Mucosa of stomach (tissue), 1 donor: ENCODE data around the gene B4GALNT1.
"Not testable (repeated sequence)": the region's sequence is repeated elsewhere in the genome, so short reads cannot be mapped to it uniquely, and the experiment has no call there.

ENCODE experiments used
- H3K27me3 ChIP-seq: one replicate; pipeline ENCODE4 v1.7.0; 2013; ENCODE audit warnings: mild to moderate bottlenecking, low read length; ENCODE audit not compliant: control insufficient read depth, insufficient read depth
- H3K36me3 ChIP-seq: one replicate; pipeline ENCODE4 v1.7.0; 2013; ENCODE audit warnings: low read length; ENCODE audit not compliant: control insufficient read depth, insufficient read depth
- H3K4me1 ChIP-seq: one replicate; pipeline ENCODE4 v1.7.0; 2013; ENCODE audit warnings: mild to moderate bottlenecking, low read length; ENCODE audit not compliant: control insufficient read depth, insufficient read depth
- H3K4me3 ChIP-seq: one replicate; pipeline ENCODE4 v1.7.0; 2013; ENCODE audit warnings: low read length
- H3K9ac ChIP-seq: one replicate; pipeline ENCODE4 v1.7.0; 2013; ENCODE audit warnings: mild to moderate bottlenecking, low read length, moderate library complexity
- H3K9me3 ChIP-seq: one replicate; pipeline ENCODE4 v1.7.0; 2013; ENCODE audit warnings: mild to moderate bottlenecking, low read length, moderate library complexity; ENCODE audit not compliant: control insufficient read depth
- donor health status: Pancreatic carcinoma.

Gene B4GALNT1

DNA sequence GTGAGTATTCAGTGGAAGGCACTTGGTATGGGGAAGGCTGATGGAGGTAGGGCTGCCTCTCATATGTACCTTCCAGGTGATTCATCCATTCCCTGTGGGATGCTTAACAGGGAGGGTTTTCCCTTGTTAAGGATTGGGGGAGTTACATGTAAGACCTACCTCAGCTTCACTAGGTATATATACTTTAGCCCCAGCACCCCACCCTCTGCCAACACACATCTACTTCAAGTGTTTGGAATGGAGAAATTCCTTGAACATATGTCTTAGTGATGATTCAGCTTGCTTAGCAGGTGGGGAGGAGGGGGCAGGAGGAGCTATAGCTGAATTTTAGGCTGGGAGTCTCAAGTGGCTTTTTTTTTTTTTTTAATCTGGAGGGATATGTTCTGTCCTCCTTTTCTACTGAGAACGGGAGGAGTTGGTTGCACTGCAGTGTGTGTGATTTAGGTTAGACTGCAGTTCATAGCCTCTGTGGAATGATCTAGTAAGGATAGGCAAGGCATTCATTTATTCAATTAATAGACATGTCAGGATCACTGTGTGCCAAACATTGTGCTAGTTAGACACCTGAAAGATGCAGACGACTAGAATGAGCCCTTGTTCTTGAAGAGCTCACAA lies 40.3 kb downstream of the B4GALNT1 start:
- H3K9me3 ChIP-seq, result no peaks in the 10 kb centered on the region
- H3K9ac ChIP-seq, result peak overlapping the region; percentile 13
- peak overlapping the region; percentile 99 for H3K4me3 ChIP-seq
- H3K27me3 ChIP-seq, result no peaks in the 10 kb centered on the region
- no peaks in the 10 kb centered on the region for H3K36me3 ChIP-seq
- H3K4me1 ChIP-seq, result peaks cover 24% of the 10 kb centered on the region

DNA sequence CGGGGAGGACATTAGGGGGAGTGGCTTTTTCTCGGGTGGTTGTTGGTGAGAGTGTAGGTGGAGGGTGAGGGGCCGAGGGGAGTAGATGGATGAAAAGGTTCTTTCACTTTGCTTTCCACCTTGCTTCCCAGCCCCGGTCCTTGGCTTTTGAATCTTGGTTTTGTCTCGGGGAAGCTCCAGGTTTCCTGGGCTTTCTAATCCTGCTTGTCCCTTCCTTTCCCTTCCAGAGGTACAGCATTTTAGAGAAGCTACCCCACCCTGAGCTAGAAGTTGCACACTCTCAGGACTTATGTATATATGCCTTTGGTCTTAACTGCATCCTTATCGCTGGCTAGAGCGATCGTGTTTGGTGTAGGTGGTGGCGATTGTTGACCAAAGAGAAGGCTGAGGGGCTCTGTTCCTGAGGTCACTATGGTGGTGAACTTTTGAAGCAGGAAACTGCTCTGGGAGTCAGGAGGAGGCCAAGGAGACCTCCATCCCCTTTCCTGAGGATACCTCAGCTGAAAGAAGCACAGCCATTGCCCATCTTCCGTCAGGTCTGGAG lies 41.1 kb downstream of the B4GALNT1 start:
- Histone ChIP-seq H3K27me3 (no peaks in the 10 kb centered on the region), H3K36me3 (no peaks in the 10 kb centered on the region), H3K4me3 (peak overlapping the region; percentile 99), H3K4me1 (peaks cover 24% of the 10 kb centered on the region), H3K9ac (peak overlapping the region; percentile 95), H3K9me3 (no peaks in the 10 kb centered on the region)

DNA sequence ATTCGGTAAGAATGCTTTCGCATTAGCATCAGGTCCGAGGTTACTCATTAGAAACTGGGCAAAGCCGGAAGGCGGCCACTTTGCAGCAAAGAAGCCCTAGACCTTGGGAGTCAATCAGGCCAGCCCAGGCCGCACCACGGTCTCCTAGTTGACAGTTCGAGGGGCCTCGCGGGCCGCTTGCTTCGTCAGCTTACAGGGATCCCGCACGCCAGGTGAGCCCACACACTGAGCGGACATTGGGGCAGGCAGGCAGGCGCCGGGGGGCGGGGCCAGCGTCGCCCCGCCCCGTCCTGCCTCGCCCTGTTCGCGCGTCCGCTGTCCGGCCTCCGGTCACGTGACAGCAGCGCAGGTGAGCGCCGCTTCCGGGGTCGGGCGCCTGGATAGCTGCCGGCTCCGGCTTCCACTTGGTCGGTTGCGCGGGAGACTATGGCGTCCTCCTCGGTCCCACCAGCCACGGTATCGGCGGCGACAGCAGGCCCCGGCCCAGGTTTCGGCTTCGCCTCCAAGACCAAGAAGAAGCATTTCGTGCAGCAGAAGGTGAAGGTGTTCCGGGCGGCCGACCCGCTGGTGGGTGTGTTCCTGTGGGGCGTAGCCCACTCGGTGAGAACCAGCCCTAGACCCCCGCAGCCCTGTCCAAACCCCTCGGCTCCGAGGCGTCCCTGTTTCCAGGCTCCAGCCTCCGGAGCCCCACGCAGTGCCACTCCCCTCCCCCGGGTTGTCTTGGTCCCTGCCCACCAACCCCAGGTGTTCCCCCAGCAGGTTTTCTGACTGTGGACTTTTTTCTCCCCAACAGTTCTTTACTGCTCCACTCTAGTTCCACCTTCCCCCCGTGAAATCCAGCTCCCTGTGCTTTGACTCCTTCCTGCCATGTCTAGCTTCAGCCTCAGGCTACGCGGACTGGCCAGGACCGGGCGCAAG lies 41.9 kb downstream of the B4GALNT1 start, which contains the start of gene PIP4K2C:
TSS of gene PIP4K2C (plus strand) at position 329 of the 918 bp plus-strand sequence. CDS start at position 427, 98 bp downstream.
- H3K4me3 ChIP-seq, result peak within 1 kb of the TSS; percentile 99
- H3K9me3 ChIP-seq, result no peaks in the 10 kb centered on the region
- H3K36me3 ChIP-seq, result no peaks in the 10 kb centered on the region
- peak within 1 kb of the TSS; percentile 95 for H3K9ac ChIP-seq
- peaks cover 24% of the 10 kb centered on the region for H3K4me1 ChIP-seq
- H3K27me3 ChIP-seq, result no peaks in the 10 kb centered on the region

DNA sequence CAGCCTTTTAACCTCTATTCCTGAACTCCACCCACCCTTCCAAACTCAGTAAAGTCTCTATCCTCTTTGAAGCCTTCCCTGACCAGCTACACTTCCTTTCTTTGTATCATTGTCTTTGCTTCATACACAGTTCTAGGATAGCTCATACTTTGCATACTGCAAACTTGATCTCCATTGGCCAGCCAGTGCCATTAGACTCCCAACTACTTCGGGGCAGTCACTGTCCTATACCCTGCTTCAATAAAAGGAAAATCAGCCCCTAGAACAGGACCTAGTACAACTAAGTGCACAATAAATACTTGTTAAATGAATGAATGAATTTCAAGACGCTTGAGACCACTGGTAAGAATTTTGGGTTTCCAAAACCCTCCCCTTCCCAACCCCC lies 42.5 kb downstream of the B4GALNT1 start:
- H3K9ac ChIP-seq, result peak overlapping the region; percentile 95
- peaks cover 24% of the 10 kb centered on the region for H3K4me1 ChIP-seq
- H3K36me3 ChIP-seq, result no peaks in the 10 kb centered on the region

DNA sequence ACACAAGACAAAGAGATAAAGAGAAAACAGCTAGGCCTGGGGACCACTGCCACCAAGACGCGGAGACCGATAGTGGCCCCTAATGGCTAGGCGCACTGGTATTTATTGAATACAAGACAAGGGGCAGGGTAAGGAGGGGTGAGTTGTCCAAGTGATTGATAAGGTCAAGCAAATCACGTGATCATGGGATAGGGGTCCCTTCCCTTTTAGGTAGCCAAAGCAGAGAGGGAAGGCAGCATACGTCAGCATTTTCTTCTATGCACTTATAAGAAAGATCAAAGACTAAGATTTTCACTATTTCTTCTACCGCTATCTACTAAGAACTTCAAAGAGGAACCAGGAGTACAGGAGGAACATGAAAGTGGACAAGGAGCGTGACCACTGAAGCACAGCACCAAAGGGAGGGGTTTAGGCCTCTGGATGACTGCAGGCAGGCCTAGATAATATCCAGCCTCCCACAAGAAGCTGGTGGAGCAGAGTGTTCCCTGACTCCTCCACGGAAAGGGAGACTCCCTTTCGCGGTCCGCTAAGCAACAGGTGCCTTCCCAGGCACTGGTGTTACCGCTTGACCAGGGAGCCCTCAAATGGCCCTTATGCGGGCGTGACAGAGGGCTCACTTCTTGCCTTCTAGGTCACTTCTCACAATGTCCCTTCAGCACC lies 43.9 kb downstream of the B4GALNT1 start:
- H3K9ac ChIP-seq, H3K36me3 ChIP-seq, H3K27me3 ChIP-seq, H3K4me3 ChIP-seq, H3K9me3 ChIP-seq: not testable (repeated sequence)
- H3K4me1 ChIP-seq, result peaks cover 24% of the 10 kb centered on the region

More for the DNA sequence above, 42.5 kb downstream of the B4GALNT1 start:
- peak overlapping the region; percentile 99 for H3K4me3 ChIP-seq
- H3K27me3 ChIP-seq, result no peaks in the 10 kb centered on the region
- H3K9me3 ChIP-seq, result no peaks in the 10 kb centered on the region

DNA sequence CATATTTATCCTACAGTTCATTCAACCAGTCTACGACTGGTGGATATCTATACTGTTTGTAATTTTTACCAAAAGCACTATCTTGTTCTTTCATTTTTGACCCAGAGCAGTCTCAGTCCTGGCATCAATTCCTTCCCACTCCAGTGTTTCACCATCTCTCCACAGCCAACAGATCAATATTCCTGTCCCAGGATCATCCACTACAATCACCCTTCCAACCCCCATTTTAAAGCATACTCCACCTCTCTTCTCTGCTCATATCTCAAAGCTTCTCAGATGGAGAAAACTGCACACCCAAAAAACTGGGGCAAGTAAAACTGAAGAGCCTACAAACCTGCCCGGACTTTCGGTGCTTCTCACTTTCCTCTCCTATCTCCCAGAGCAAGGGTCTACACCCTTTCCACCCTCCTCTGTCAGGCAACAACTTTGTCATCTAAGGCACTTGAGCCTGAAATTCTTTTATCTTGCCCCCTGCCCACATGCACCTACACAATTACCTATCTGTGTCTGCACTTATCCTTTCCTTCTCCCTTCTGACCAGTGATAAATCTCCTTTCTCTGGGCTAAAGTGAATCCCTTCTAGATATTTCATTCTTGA lies 46.1 kb downstream of the B4GALNT1 start:
- Histone ChIP-seq H3K36me3 (no peaks in the 10 kb centered on the region), H3K4me3 (no peak overlapping the region), H3K4me1 (peaks cover 12% of the 10 kb centered on the region)

DNA sequence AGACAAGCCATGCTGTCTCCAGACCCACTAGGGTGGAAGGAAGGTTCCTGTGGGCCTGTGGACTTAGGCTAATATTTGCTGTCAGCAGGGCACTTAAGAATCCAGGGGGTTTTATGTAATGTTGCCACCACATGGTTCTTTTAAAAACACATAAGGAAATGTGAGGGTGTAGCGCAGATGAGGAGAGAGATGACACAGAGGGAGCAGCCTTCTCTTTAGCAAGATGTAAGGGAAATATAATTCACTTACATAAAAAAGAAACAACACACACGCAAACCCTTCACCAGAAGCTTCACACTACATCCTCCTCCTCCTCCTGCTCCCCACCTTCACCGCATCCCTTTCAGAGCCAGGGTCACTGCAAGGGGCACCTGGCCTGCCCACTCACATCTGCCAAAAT lies 46.9 kb downstream of the B4GALNT1 start:
- H3K9ac ChIP-seq, result no peak overlapping the region
- H3K4me3 ChIP-seq, result no peak overlapping the region
- peaks cover 6% of the 10 kb centered on the region for H3K27me3 ChIP-seq
- no peaks in the 10 kb centered on the region for H3K9me3 ChIP-seq
- peaks cover 6% of the 10 kb centered on the region for H3K4me1 ChIP-seq
- no peaks in the 10 kb centered on the region for H3K36me3 ChIP-seq

More for the DNA sequence above, 46.1 kb downstream of the B4GALNT1 start:
- Histone ChIP-seq H3K9ac (no peak overlapping the region), H3K9me3 (no peaks in the 10 kb centered on the region), H3K27me3 (peaks cover 6% of the 10 kb centered on the region)

DNA sequence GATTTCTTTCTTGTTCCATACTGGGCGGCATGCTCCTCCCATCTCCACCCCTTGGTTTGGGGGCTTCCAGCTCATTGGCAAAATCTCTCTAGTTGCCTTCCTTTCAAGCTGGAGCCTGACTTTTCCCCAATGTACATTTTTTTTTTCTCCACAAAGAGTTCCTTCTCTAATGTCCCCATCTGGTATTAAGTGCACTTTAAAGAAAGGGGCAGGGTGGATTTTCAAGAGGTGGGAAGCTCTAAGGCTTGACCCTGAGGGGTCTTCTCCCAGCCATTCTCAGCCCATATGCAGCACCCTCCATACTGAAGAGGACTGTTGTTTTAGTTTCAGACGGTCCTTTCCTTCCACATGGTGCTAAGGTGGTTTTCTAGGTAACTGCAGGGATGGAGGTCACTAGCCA lies 47.8 kb downstream of the B4GALNT1 start:
- Histone ChIP-seq H3K9me3 (no peaks in the 10 kb centered on the region), H3K27me3 (peaks cover 6% of the 10 kb centered on the region), H3K4me1 (no peaks in the 10 kb centered on the region), H3K36me3 (no peaks in the 10 kb centered on the region), H3K9ac (no peak overlapping the region), H3K4me3 (no peak overlapping the region)

DNA sequence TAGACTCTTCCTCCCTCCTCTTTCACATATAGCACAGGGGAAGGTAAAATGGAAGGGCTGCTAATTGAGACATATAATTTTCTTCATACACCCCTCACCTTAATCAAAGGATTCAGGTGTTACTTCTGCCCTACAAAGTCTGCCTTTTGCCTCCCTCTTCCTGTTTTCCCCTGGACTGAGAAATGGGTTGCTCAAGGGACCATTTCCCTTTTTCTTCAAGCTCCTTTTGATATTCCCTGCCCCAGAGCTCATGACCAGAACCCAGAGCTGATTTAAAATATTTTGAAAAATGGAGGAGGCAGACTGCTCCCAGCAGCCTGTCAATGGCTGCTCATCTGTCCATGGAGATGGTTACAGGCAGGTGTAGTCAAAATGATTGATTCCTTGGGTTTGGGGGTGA lies 48.3 kb downstream of the B4GALNT1 start:
- peaks cover 6% of the 10 kb centered on the region for H3K27me3 ChIP-seq
- H3K4me3 ChIP-seq, result no peak overlapping the region
- H3K9ac ChIP-seq, result no peak overlapping the region
- no peaks in the 10 kb centered on the region for H3K9me3 ChIP-seq
- H3K36me3 ChIP-seq, result no peaks in the 10 kb centered on the region
- H3K4me1 ChIP-seq, result no peaks in the 10 kb centered on the region

DNA sequence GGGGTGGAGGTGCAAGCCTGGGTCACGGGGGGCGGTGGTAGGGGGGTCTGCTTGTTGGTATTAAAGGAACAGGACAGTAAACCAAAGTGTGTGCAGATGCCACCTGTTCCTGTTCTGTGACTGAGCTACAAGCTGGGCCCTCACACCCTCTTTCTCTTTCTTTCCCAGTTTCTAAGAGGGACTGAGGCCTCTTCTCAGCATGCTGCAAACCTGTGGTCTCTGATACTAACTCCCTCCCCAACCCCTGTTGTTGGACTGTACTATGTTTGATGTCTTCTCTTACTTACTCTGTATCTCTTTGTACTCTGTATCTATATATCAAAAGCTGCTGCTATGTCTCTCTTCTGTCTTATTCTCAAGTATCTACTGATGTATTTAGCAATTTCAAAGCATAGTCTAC lies 49.0 kb downstream of the B4GALNT1 start:
- no peaks in the 10 kb centered on the region for H3K4me1 ChIP-seq
- H3K9ac ChIP-seq, result no peak overlapping the region
- H3K36me3 ChIP-seq, result no peaks in the 10 kb centered on the region
- H3K27me3 ChIP-seq, result peaks cover 6% of the 10 kb centered on the region
- no peak overlapping the region for H3K4me3 ChIP-seq
- H3K9me3 ChIP-seq, result no peaks in the 10 kb centered on the region

DNA sequence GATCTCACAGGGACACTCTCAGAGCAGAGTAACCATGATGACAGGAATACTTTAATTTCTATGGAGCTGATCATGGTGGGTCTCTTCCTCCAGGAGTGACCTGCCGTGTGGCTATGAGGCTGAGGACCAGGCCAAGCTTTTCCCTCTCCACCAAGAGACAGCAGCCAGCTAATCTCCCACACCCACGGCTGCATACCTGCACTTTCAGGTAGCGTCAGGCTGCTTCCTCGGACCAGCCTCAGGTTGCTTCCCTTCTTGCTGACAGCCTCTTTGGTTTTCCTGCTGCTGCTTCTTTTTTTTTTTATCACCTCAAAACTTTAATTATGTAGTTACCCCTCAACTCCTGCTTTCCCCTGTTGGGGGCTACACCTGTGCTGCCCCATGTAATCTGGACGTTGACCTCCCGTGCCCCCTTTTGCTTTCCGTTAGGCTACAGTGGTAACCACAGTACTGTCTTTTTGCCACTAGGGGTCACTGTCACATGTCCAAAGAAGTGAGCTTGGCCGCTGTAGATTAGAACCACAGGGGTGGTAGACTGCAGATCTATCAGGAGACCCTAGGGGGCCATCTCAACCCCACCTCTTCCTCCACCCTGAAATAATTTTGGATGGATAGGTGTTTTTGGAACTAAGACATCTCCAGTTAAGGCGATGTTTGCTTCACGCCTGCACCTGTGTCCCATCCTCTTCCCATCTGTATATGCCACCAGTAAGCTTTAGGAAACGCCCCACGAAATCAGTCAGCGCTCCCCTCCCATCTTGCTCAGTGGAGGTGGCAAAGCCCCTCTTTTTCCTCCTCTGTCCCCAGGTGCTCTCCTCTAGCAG lies 49.8 kb downstream of the B4GALNT1 start:
- H3K36me3 ChIP-seq, result no peaks in the 10 kb centered on the region
- H3K9ac ChIP-seq, result no peak overlapping the region
- H3K4me1 ChIP-seq, result no peaks in the 10 kb centered on the region
- H3K4me3 ChIP-seq, result no peak overlapping the region
- no peaks in the 10 kb centered on the region for H3K9me3 ChIP-seq
- H3K27me3 ChIP-seq, result peaks cover 6% of the 10 kb centered on the region
